Upper lobe of right lung (tissue), 1 donor: Measurements from ENCODE around the gene SEBOX. TPM values are rescaled to one million over a fixed set of nuclear protein-coding genes. Genes with fewer than 3 reads are reported as not detected.
A peak's percentile ranks its signal among the peaks of the same experiment; 100 is the strongest.

Experiments used
- ATAC-seq: fragments of 200-7000 bp; cut with Tn5 transposase; one replicate; pipeline ENCODE4 v1.9.1; 2020; ENCODE audit warnings: mild to moderate bottlenecking, moderate library complexity
- DNase-seq: peaks from one replicate; pipeline ENCODE4 v3.0.0-alpha.2; 2020
- H3K27ac ChIP-seq: fragments of 200-600 bp; one replicate; pipeline ENCODE4 v1.8.0; 2022
- H3K27me3 ChIP-seq: fragments of 200-600 bp; one replicate; pipeline ENCODE4 v1.8.0; 2022; ENCODE audit warnings: mild to moderate bottlenecking
- H3K36me3 ChIP-seq: fragments of 200-600 bp; one replicate; pipeline ENCODE4 v1.8.0; 2022
- H3K4me1 ChIP-seq: fragments of 200-600 bp; one replicate; pipeline ENCODE4 v1.8.0; 2022
- H3K4me3 ChIP-seq: fragments of 200-600 bp; one replicate; pipeline ENCODE4 v1.8.0; 2022; ENCODE audit warnings: mild to moderate bottlenecking
- H3K9me3 ChIP-seq: fragments of 200-600 bp; one replicate; pipeline ENCODE4 v1.8.0; 2022
- intact Hi-C: fragments of 100-400 bp; cut with DNase I; formaldehyde crosslinking; loops from one replicate; pipeline ENCODE4 v1.11.0; 2022
- total RNA-seq: library from RNA; stranded (reverse); fragmentation: NEBNext Ultra II Directional; extraction: Animal tissue kit (Norgen Biotek cat#: 25700); gene quantifications from one replicate; pipeline ENCODE4 v1.2.1, GENCODE V29; 2021
- TF ChIP-seq, protein P1 (sequence below): fragments of 200-600 bp; IDR thresholded peaks from one replicate; pipeline ENCODE4 v1.8.0; 2022; ENCODE audit warnings: antibody characterized with exemption
- donor health status: DM: no; HTN: yes; CAD: no; lungs with severe emphysema.

The SEBOX gene
- total RNA-seq, 1 donor from 2014 or later: not detected

DNA sequence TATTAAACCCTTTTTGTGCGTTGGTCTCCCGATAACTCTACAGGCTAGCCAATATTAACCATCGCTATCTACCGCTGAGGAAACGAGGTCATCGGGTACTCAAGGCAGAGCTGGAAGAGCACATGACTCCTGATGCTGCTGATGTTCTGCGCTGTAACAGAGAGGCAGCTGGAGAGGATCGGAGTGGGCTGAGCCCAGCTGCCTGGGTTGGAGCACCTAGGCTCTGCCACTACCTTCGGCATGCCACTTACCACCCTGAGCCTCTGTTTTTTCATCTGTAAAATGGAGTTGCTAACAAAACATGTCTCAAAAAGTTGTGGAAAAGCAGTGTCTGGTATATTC is 41.4 kb upstream of the SEBOX start:
- peak; percentile 36 for ATAC-seq
- TF ChIP-seq, protein P1, sequence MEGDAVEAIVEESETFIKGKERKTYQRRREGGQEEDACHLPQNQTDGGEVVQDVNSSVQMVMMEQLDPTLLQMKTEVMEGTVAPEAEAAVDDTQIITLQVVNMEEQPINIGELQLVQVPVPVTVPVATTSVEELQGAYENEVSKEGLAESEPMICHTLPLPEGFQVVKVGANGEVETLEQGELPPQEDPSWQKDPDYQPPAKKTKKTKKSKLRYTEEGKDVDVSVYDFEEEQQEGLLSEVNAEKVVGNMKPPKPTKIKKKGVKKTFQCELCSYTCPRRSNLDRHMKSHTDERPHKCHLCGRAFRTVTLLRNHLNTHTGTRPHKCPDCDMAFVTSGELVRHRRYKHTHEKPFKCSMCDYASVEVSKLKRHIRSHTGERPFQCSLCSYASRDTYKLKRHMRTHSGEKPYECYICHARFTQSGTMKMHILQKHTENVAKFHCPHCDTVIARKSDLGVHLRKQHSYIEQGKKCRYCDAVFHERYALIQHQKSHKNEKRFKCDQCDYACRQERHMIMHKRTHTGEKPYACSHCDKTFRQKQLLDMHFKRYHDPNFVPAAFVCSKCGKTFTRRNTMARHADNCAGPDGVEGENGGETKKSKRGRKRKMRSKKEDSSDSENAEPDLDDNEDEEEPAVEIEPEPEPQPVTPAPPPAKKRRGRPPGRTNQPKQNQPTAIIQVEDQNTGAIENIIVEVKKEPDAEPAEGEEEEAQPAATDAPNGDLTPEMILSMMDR: no peak

GRCh38 chr17:28405632-28406472 is 40.9 kb upstream of the SEBOX start, which contains the start of gene SLC46A1:
TSS of gene SLC46A1 (minus strand) at chr17:28406212. CDS start at chr17:28406114, 98 bp downstream.
- Histone ChIP-seq H3K27ac (peak within 1 kb of the TSS; percentile 25), H3K27me3 (no peaks in the 10 kb centered on the region), H3K36me3 (peaks cover 1% of the 10 kb centered on the region), H3K9me3 (no peaks in the 10 kb centered on the region), H3K4me1 (peaks cover 14% of the 10 kb centered on the region), H3K4me3 (peak within 1 kb of the TSS; percentile 66)
- intact Hi-C loops: no loop called here
- DNase-seq: peak; percentile 88
- TF ChIP-seq, protein P1: no peak
- peak; percentile 91 for ATAC-seq

More for the DNA sequence above, 41.4 kb upstream of the SEBOX start:
- H3K27ac ChIP-seq: peak overlapping the region; percentile 25
- intact Hi-C loops: no loop called here
- no peaks in the 10 kb centered on the region for H3K9me3 ChIP-seq
- no peaks in the 10 kb centered on the region for H3K36me3 ChIP-seq
- peak; percentile 49 for DNase-seq
- H3K4me3 ChIP-seq: peak overlapping the region; percentile 66
- H3K4me1 ChIP-seq: peaks cover 14% of the 10 kb centered on the region
- no peaks in the 10 kb centered on the region for H3K27me3 ChIP-seq

- no peak overlapping the region for H3K27ac ChIP-seq
- H3K27me3 ChIP-seq: no peaks in the 10 kb centered on the region
- TF ChIP-seq, protein P1: no peak
- H3K4me1 ChIP-seq: peaks cover 14% of the 10 kb centered on the region
- DNase-seq (peak; percentile 64), ATAC-seq (no peak)
- peak overlapping the region; percentile 66 for H3K4me3 ChIP-seq
- H3K36me3 ChIP-seq: peaks cover 10% of the 10 kb centered on the region
- H3K9me3 ChIP-seq: no peaks in the 10 kb centered on the region
- intact Hi-C loops: no loop called here
These were observed 40.0 kb upstream of the SEBOX start for GRCh38 chr17:28404812-28405570.

GRCh38 chr17:28404461-28404811 is 39.4 kb upstream of the SEBOX start:
- no peak overlapping the region for H3K4me3 ChIP-seq
- peaks cover 10% of the 10 kb centered on the region for H3K36me3 ChIP-seq
- no peaks in the 10 kb centered on the region for H3K9me3 ChIP-seq
- DNase-seq: peak; percentile 44
- intact Hi-C loops: no loop called here
- TF ChIP-seq, protein P1: no peak
- H3K27me3 ChIP-seq: no peaks in the 10 kb centered on the region
- ATAC-seq: no peak
- H3K27ac ChIP-seq: no peak overlapping the region
- H3K4me1 ChIP-seq: peaks cover 14% of the 10 kb centered on the region

GRCh38 chr17:28404007-28404406 is 39.0 kb upstream of the SEBOX start:
- no peaks in the 10 kb centered on the region for H3K27me3 ChIP-seq
- TF ChIP-seq, protein P1: no peak
- no peaks in the 10 kb centered on the region for H3K9me3 ChIP-seq
- no peak overlapping the region for H3K27ac ChIP-seq
- no peak overlapping the region for H3K4me3 ChIP-seq
- intact Hi-C loops: no loop called here
- DNase-seq (no peak), ATAC-seq (no peak)
- peaks cover 10% of the 10 kb centered on the region for H3K36me3 ChIP-seq
- H3K4me1 ChIP-seq: peaks cover 14% of the 10 kb centered on the region
